Measurements from ENCODE around the gene DAW1.

DNA sequence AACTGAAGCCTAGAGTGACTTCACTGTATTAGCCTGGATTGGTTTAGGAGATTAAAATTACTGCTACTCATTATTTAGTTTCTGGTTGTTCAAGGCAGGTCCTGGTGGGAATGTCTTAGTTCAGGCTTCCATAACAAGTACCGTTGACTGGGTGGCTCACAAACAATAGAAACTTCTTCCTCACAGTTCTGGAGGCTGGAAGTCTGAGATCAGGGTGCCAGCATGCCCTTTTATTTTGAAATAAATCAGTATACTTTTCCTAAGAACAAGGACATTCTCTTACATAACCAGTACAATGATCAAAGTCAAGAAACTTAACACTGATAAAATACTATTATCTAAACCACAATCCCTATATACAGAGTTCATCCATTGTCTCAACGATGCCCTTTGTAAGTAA is 4.0 kb upstream of the DAW1 start:
- TF ChIP-seq, protein P1, sequence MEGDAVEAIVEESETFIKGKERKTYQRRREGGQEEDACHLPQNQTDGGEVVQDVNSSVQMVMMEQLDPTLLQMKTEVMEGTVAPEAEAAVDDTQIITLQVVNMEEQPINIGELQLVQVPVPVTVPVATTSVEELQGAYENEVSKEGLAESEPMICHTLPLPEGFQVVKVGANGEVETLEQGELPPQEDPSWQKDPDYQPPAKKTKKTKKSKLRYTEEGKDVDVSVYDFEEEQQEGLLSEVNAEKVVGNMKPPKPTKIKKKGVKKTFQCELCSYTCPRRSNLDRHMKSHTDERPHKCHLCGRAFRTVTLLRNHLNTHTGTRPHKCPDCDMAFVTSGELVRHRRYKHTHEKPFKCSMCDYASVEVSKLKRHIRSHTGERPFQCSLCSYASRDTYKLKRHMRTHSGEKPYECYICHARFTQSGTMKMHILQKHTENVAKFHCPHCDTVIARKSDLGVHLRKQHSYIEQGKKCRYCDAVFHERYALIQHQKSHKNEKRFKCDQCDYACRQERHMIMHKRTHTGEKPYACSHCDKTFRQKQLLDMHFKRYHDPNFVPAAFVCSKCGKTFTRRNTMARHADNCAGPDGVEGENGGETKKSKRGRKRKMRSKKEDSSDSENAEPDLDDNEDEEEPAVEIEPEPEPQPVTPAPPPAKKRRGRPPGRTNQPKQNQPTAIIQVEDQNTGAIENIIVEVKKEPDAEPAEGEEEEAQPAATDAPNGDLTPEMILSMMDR (IDR thresholded peaks at IDR 0.05; ENCODE audit: insufficient read depth, low read depth, low read length) = no peak
- no peak for TF ChIP-seq EZH2 (IDR thresholded peaks at IDR 0.05; ENCODE audit: insufficient read depth, low read length)
